Left cardiac atrium (tissue), 4 donors: ENCODE results near the gene DOCK4. TPM values are rescaled to one million over a fixed set of nuclear protein-coding genes. Genes with fewer than 3 reads are reported as not detected.

Experiments
- ATAC-seq, 2 donors: fragments of 200-7000 bp; cut with Tn5 transposase; one replicate each; pipeline ENCODE4 v1.9.1; 2020; ENCODE audit warnings: mild to moderate bottlenecking in 2 of 2, moderate library complexity in 2 of 2
- DNase-seq: peaks from one replicate; pipeline ENCODE4 v3.0.0-alpha.2; 2020
- intact Hi-C, 2 donors: fragments of 100-400 bp; cut with DNase I; formaldehyde crosslinking; loops; one replicate each; pipeline versions ENCODE4 v1.14.1 to v1.15.1; 2022 to 2023
- total RNA-seq, 2 donors: library from RNA; stranded (reverse); fragmentation: NEBNext Ultra II Directional; extraction: Animal tissue kit (Norgen Biotek cat#: 25700); gene quantifications; one replicate each; pipeline ENCODE4 v1.2.1, GENCODE V29; 2021
- donor health status: DM: no; HTN: yes; CAD: no.
- donor health status: DM: no; HTN: yes; CAD: no; lungs with severe emphysema.
- donor health status: DM: yes; HTN: yes; CAD: no.
- donor health status: Dilated cardiomyopathy.

Gene DOCK4
- total RNA-seq, 2 donors from 2014 or later: 17.1 to 19.3 TPM

DNA sequence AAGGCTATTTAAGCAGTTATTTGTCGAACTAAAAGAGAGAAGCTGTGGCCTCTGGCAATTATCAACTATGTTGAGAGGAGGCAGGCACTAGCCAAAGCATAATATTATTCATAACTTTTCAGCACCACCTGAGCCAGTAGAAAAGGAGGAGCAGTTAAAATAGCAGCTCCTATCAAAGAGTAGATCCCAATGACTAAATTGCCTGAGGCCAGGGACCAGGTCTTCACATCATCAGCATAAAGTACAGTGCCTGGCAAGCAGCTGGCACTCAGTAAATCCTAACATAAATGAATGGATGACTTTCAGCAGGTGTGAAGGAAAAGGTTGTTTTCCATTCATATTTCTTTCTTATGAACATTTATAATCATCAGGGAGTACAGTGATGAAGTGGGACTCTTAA, 334.9 kb downstream of the DOCK4 start:
- intact Hi-C loops: no loop called here
- no peak for DNase-seq
- ATAC-seq: no peak

DNA sequence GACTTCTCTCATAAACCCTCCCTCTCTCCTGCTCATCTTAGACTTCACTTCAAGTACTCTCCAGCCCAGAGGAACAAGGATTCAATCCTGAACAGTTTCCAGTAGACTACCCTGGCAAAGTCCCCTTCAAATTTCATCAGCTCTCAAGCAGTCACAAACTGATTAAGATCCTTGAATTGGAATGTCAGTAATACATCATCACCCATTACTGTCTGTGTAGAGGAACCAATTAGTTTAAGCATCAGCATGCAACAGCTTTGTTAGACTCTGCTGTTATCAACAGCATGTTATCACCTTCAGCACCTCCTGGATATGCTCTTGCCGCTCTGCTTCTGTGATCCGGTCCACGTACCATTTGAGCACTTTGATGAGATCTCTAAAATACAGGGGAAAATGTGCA, 336.9 kb downstream of the DOCK4 start:
- no peak for ATAC-seq
- DNase-seq: no peak
- intact Hi-C loops: no loop called here

DNA sequence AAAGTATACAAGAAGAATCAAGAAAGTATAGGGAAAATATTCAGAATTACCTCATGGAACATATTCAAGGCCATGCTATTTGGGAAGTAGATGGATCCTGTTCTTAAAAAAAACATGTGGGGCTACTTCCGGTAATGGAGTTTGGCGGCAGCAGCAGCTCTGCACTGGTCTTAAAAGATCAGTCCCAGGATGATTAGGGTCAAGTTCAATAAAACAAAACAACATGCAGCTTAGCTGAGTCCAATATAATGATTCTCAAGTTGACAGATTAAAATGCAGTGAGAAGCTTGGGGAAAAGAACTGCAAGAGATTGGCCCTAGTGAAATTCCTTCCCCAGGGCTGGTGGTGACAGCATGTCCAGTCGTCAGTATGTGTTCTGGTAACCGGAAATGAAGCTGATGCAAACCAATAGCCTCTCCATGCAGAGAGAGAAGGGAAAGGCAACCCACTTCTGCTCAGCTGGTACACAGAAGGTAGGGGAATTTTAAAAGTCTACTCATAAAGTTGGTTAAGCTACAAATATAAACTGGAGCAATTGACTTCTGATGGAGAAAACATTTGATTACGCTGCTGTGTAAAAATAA, 338.8 kb downstream of the DOCK4 start:
- DNase-seq (no peak), ATAC-seq (no peak)
- intact Hi-C loops: no loop called here

DNA sequence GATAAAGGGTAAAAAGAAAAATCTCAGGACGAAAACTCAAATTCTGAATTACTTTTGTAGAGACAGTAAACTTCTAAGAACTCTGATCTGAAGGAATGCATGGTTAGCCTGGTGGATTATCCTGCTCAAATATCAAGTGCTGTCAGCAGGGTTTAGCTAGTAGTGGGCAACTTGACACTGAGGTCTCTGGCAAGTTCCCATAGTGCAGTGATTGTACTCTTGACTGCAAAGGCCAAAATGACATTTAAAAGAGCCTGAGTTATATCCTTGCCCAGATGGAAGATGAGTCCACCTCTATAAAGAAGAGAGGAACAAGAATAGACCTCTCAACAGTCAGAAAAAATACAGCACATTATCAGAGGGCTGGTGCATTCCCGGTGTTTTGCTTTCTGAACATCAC, 339.4 kb downstream of the DOCK4 start:
- ATAC-seq (peak; percentile 35 to 38), DNase-seq (no peak)
- intact Hi-C loops: no loop called here

DNA sequence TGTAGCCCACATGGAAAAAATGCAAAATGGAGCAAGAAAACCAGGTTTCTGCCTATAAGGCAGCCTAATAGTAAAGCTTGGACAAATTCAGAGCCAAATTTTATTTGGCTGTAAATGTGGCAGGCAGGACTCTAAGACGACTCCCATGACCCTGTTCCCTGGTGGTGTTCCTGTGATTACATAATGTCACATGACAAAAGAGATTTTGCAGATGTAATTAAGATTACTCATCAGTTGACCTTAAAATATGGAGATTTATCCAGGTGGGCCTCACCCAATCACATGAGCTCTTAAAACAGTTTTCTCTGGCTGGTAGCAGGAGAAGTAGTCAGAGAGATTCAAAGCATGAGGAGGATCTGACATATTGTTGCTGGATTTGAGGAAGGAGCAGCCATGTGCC, 340.8 kb downstream of the DOCK4 start:
- ATAC-seq: no peak
- no peak for DNase-seq
- intact Hi-C loops: no loop called here

DNA sequence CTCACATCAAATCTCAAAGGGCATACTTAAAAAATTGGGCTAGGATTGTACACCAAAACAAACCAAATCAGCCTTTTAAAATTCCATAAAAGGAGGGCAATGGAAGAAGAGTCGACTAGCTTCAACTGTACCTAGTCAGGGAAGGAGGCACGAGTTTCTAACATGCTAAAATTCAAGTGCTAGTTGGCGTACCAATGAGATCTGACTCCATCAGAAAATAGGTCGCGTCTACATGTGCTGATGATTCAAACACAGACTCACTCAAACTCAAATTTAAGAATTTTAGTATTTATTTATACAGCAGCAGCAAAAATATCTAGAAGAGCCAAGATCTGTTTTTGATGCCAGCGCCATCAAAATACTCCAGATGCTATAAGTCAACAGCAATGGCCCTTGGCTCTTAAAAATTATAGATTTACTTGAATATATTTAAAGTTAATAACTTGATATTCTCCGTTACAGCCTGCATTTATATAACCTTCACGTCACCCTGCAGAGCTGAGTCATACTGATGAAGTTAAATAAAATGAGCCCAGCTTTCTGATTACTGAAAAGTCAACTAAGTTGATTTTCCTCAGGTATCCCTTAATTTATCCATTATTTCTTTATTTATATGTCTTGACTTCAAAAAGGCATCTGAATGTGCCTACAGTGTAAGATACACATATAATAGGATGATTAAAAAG, 341.8 kb downstream of the DOCK4 start:
- no peak for ATAC-seq
- no peak for DNase-seq
- intact Hi-C loops: no loop called here

DNA sequence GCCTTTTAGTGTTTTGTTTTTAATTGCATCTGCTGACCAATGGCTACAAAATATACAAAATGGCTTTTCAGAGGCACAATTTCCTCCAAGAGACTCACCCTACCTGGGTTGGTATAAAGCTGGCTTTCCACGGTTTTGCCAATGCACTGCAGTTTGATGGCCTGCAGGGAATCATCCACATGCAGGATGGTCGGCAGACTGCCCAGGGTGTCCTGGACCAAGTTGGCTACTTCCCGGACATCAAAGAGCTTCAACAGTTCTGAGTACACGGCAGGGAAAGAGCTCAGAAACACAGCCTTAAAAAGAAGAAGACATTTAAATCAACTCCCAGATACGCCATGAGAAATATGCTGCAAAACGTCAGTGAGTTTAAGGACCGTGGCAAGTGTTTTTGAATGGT, 342.9 kb downstream of the DOCK4 start:
- no peak for ATAC-seq
- intact Hi-C loops: no loop called here

DNA sequence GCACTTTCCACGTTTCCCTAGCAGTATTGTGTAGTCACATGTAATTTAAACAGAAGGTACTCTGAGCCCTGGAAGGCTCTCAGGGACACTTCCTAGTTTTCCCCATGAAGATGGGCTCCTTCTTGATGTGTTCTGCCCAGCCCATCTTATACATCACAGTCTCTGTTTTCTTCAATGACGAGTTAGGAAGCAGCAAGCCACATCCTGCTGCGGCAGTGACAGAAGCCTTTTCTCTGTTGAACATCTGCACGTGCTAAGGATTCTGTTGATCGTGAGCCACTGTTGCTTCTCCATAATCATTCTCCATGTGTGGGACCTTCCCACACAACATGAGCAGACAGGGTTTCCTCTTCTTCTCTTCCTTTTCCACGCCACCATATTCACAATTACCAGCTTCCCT, 346.0 kb downstream of the DOCK4 start:
- intact Hi-C loops: no loop called here
- DNase-seq (no peak), ATAC-seq (no peak)

More for the DNA sequence above, 342.9 kb downstream of the DOCK4 start:
- no peak for DNase-seq

DNA sequence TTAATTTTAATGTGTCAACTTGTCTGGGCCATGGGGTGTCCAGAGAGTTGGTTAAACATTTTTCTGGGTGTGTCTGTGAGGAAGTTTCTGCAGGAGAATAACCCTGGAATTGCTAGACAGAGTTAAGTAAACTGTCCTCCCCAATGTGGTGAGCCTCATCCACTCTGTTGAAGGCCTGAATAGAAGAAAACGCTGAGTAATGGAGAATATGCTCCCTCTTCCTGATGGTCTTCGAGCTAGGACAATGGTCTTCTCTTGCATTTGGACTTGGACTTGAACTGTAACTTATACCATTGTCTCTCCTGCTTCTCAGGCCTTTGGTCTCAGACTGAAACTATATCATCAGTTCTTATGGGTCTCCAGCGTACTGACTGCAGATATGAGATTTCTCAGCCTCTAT, 347.9 kb downstream of the DOCK4 start:
- intact Hi-C loops: loop anchor here (5.0 kb wide), 1 partner anchor 96 kb away; no protein-coding TSS in a partner anchor
- no peak for ATAC-seq
- no peak for DNase-seq

DNA sequence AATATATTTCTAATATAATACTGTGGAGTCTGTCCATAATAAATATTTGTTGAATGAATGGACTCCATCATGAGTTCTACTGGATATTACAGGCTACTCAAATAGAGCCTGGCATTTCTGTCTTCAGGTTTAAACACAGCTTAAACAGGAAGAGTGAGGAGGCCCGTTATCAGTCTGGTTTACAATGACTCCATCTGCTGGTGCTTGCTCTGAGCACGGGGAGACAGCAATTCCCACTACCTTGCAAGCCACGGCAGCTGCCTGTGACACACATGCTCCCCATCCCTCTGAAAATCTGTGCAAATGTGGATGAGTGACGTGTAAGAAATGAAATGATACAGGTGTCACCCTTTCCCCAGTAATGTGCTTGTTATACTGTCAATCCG, 350.4 kb downstream of the DOCK4 start:
- DNase-seq (no peak), ATAC-seq (peak in 1 of 2 donors; percentile 47)
- intact Hi-C loops: loop anchor here (5.0 kb wide), 1 partner anchor 94 kb away; no protein-coding TSS in a partner anchor

DNA sequence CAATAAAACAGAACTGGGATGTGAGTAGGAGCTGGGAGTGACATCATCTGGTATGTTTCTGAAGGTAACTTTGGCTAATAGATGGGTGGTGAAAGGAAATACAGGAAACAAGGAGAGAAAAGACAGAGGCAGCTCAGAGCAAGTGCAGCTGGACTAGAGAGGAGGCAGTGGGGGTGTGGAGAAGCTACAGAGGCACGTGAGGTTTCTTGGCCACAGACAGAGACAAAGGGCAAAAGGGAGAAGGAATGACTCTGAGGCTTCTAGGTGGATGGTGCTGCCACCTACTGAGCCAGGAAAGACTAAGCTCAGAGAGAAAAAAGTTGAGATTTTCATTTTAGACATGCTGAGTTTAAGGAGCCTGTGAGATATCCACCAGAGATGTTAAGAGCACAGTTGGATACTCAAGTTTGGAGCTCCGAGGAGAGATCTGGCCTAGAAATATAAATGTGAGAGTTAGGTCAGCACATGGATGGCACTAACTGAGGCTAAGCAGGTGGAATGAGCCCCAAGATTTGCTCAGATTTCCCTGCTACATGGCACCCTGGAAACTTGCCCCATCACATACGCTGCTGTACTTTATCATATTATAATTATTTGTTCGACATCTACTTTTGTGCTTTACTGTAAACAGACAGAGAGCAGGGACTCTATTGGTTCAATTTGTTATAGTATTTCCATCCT, 350.9 kb downstream of the DOCK4 start:
- no peak for DNase-seq
- peak; percentile 76 to 79 for ATAC-seq

DNA sequence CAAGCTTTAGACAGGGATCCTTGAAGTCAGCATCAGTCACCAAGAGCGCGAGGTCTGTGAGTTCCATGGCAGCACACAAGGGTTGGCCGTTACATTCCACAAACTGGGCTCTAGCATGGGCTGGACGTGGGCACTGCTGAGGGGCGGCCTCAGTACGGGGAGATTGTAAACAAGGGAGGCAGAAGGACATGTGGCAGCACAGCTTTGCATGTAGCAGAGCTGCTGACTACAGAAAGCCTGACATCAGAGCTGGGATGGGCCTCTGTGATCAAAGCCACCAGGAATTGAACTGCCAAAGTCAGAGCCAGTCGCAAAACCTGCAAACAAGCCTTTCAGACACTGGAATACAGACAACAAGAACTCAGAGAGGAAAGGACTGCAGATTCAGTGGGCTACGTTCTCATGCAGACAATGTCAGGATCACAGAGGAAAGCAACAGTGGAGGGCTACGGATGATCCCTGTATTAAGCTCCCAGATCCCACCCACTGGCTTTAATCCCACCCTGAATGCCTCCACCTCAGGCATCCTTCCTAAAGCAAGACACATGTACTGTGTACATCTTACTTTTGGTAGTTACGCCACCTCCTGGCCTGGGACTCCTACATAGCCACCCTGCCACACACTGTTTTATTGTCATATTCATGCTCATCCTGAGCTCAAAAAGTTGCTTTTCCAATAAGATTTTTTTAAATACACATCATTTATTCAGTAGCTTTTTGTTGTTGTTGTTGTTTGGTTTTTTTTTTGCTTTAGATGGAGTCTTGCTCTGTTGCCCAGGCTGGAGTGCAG, 352.8 kb downstream of the DOCK4 start:
- ATAC-seq (no peak), DNase-seq (no peak)
- intact Hi-C loops: no loop called here

More for the DNA sequence above, 350.9 kb downstream of the DOCK4 start:
- intact Hi-C loops: loop anchor here (5.0 kb wide), 1 partner anchor 93 kb away; no protein-coding TSS in a partner anchor

DNA sequence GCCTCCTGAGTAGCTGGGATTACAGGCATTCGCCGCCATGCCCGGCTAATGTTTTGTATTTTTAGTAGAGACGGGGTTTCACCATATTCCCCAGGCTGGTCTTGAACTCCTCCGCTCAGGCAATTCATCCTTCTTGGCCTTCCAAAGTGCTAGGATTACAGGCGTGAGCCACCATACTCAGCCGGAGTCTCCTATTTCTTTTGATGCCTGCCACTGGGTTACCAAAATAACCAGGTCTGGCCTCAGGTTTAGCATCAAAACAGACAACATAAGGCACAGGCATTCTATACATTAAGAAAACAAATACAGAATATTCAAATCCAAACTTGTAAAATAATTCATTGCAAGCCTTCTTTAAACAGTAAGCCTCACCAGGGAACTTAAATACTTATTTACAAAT, 354.1 kb downstream of the DOCK4 start:
- DNase-seq (no peak), ATAC-seq (no peak)
- intact Hi-C loops: no loop called here

DNA sequence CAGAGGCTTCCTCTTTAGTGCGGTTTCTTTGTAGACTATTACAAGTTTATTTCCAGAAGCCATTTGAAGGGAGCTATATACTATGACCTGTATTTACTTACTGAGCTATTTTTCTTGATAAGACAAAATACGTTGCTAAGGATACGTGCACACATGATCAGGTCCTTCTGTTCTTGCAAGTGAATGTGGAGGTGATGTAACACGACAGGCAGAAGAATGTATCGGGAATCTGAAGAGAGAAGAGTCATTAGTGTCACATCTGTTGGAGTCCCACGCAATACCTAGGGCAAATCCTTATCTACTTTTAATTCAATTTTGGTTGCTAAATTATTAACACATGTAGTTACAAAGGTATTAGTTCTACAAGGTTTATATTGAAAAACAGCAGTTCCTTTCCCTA, 359.3 kb downstream of the DOCK4 start:
- intact Hi-C loops: no loop called here
- DNase-seq: no peak
- no peak for ATAC-seq

DNA sequence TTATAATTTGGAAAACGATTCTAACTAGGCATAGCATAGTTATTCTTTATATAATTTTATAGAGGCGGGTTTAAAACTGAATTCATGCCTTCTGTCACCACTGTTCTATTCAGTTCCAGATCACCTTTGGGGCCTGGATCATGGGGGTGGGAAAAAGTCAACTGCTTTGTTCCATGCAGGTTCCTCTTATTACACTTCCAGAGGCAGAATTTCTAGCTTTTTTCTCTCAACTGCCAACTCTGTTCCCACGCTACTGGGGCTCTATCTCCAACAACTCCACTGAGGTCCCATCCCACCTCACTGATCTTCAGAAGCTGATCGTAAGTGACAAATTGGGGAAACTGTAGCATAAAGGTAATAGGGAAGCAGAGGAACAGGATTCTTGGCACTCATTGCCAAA, 360.3 kb downstream of the DOCK4 start:
- no peak for DNase-seq
- no peak for ATAC-seq
- intact Hi-C loops: no loop called here

DNA sequence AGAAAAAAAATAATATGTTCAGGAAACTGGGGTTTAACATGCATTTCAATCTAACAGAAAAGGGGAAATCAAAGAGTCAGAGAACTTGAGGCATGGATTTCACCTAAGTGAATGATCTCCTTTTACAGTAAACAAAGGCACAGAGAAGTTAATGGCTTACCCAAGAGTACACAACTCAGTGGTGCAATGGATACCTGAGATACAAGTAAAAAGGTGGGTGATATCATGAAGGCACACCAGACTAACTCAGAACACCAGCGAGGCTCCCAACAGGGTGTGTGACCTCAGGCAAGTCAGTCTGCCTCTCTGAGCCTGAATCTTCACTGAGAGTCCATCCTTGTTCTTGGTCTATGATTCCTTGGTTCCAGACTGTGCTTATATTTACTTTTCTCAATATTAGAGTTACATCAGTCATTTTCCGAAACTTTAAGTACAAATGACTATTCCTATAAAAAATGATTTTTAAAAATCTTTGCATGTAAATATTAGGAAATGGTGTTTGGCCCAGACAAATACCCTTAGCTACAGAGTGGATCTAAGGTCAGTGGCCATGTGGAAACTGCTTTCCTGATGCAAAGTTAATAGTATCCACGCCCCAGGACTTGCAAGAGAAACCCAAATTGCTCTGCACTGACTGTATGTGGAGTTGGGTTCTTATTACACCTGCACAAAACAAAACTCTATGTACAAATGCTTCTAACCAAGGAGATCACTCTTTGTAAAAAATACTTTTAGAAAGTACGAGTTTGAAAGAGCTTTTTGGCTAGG, 361.1 kb downstream of the DOCK4 start:
- no peak for ATAC-seq
- intact Hi-C loops: no loop called here
- no peak for DNase-seq

DNA sequence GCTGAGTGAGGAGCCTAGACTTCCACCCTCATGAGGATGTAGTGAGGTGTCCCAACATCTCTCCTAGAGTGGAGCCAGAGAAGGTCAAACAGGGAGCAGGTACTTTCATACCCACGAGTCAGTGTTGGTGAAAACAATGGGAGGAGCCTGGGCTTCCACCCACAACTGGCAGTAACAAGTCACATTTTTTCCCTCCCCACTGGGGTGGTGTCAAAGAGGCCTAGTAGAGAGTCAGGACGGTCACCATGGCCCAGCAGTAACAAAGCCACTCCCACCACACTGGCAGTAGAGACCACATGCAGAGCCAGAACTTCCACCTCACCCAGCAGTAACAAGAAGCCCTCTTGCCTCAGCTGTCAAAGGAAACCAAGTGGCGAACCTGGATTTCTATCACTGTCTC, 363.7 kb downstream of the DOCK4 start:
- DNase-seq (no peak), ATAC-seq (no peak)
- intact Hi-C loops: no loop called here

DNA sequence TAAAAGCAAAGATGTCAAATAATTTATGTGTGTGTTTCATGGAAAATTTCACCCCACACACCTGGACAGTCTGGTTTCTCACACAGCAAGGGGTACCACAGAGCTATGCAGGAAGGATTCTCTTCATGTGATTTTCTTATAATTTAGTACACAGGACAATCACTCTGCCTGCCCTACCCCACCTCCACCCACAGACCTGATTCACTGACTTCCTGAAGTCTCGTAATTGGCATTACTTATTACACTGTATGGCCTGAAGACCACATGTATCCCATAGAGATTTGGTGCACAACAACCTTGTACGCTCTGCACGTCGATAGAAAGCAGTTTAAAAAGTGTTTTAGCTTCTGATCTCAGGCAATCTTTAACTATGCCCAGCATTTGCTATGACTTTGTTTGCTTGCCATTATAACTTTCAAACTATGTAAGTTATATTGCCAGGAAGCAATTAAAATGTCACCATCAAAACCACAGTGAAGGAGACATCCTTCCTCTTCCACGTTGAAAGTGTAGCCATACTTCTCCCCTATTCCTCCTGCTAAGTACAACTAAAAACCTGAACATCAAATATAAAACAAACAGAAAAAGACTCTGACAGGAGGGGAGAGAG, 364.5 kb downstream of the DOCK4 start:
- ATAC-seq: no peak
- DNase-seq: no peak
- intact Hi-C loops: no loop called here

DNA sequence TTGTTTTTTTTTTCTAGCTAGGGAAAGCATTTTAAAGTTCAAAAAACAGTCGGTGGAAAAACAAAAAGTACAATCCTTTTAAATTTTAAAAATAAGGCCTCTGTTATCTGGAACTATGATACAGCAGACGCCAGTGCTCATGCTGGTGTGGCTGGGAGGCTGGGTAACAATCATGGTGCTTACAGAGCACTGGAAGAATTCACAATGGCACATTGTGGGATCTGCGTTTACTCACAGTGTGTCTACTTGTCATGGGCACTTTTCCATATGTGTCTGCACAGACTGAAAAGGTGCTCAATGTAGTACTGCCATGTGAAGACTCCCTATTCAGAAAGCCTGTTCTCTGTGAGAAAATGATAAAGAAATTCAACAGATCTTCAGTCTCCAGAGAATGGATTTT, 365.7 kb downstream of the DOCK4 start:
- no peak for ATAC-seq
- DNase-seq: no peak
- intact Hi-C loops: no loop called here
